ENCODE results near the gene PDZD4.

The PDZD4 gene

GRCh38 chrX:153780678-153781427, 49.5 kb downstream of the PDZD4 start, which contains the start of gene SRPK3:
Gene SRPK3, plus strand, starts transcription at chrX:153781041. Its CDS starts 46 bp downstream, at chrX:153781087.
- TF ChIP-seq, protein P1, sequence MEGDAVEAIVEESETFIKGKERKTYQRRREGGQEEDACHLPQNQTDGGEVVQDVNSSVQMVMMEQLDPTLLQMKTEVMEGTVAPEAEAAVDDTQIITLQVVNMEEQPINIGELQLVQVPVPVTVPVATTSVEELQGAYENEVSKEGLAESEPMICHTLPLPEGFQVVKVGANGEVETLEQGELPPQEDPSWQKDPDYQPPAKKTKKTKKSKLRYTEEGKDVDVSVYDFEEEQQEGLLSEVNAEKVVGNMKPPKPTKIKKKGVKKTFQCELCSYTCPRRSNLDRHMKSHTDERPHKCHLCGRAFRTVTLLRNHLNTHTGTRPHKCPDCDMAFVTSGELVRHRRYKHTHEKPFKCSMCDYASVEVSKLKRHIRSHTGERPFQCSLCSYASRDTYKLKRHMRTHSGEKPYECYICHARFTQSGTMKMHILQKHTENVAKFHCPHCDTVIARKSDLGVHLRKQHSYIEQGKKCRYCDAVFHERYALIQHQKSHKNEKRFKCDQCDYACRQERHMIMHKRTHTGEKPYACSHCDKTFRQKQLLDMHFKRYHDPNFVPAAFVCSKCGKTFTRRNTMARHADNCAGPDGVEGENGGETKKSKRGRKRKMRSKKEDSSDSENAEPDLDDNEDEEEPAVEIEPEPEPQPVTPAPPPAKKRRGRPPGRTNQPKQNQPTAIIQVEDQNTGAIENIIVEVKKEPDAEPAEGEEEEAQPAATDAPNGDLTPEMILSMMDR (IDR thresholded peaks at IDR 0.05; ENCODE audit: borderline replicate concordance, insufficient read depth, low read depth, low read length) = no peak
- H3K4me3 ChIP-seq (ENCODE audit: low read depth, low read length) = no peak within 1 kb of the TSS

- no peak overlapping the region for H3K4me3 ChIP-seq (ENCODE audit: low read depth, low read length)
- TF ChIP-seq, protein P1 (IDR thresholded peaks at IDR 0.05; ENCODE audit: borderline replicate concordance, insufficient read depth, low read depth, low read length) = no peak
Observed at GRCh38 chrX:153779891-153780677, 50.3 kb downstream of the PDZD4 start.

- no peak overlapping the region for H3K4me3 ChIP-seq (ENCODE audit: low read depth, low read length)
- TF ChIP-seq, protein P1 (IDR thresholded peaks at IDR 0.05; ENCODE audit: borderline replicate concordance, insufficient read depth, low read depth, low read length) = no peak
Observed at GRCh38 chrX:153778684-153779101, 51.7 kb downstream of the PDZD4 start.

- TF ChIP-seq, protein P1 (IDR thresholded peaks at IDR 0.05; ENCODE audit: borderline replicate concordance, insufficient read depth, low read depth, low read length) = no peak
- no peak overlapping the region for H3K4me3 ChIP-seq (ENCODE audit: low read depth, low read length)
Observed at GRCh38 chrX:153778181-153778580, 52.2 kb downstream of the PDZD4 start.

DNA sequence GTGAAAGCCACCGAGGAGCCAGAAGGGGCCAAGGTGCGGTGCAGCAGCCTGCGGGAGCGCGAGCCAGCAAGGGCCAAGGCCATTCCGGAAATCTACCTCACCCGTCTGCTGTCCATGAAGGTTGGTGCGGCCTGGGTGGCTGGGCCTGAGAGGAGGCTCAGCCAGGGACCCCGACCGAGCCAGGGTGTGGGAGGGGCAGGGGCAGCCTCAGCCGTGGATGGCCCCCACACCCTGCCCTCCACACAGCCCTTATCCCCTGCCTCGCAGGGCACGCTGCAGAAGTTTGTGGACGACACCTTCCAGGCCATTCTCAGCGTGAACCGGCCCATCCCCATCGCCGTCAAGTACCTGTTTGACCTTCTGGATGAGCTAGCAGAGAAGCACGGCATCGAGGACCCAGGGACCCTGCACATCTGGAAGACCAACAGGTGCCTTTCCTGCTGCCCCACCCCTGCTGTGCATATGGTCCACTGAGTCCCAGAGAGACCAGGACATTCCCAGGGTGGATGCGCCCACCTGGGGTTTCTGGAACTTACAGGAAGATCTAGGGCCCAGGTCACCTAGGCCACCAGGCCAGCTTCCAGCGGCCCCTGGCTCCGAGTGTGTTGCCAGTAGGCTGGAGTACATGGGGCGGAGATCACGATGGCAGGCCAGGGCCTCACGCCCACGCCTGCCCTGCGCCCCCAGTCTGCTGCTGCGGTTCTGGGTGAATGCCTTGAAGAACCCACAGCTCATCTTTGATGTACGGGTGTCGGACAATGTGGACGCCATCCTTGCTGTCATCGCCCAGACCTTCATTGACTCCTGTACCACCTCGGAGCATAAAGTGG, 52.9 kb downstream of the PDZD4 start:
- TF ChIP-seq, protein P1 (IDR thresholded peaks at IDR 0.05; ENCODE audit: borderline replicate concordance, insufficient read depth, low read depth, low read length) = no peak
- no peak overlapping the region for H3K4me3 ChIP-seq (ENCODE audit: low read depth, low read length)

DNA sequence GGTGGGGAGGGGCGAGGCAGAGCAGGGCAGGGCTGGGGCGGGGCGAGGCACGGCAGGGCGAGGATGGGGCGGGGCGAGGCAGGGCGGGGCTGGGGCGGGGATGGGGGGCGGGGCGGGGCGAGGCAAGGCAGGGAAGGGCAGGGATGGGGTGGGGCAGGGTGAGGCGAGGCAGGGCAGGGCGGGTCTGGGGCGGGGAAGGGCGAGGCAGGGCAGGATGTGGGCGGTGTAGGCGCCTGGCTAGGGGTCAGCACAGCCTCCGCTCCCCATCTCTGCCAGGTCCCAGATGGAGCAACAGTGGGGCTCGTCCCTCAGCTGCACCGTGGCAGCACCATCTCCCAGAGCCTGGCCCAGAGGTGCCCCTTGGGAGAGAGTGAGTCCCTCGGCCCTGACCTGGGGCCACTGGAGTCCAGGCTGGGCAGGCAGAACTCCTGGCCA, 53.7 kb downstream of the PDZD4 start:
- TF ChIP-seq, protein P1 (IDR thresholded peaks at IDR 0.05; ENCODE audit: borderline replicate concordance, insufficient read depth, low read depth, low read length) = no peak
- H3K4me3 ChIP-seq (ENCODE audit: low read depth, low read length) = no peak overlapping the region

Data from GM12875 (cell line).